K562 (cell line): Measurements from ENCODE around the gene DYNC2LI1.

Experiments used
- CHD1 ChIP-seq: fragments of 200-600 bp; sonication (generic); IDR thresholded peaks from one replicate; pipeline ENCODE4 v1.6.1; 2012; ENCODE audit warnings: mild to moderate bottlenecking, moderate library complexity, low read length, inconsistent platforms
- MIER1 ChIP-seq: fragments of 450-650 bp; IDR thresholded peaks from 2 replicates; pipeline ENCODE4 v1.6.1; 2016; ENCODE audit warnings: antibody characterized with exemption, mild to moderate bottlenecking, low read depth
- POLR2AphosphoS5 ChIP-seq: IDR thresholded peaks from 2 replicates; pipeline ENCODE4 v1.6.1; 2011; ENCODE audit warnings: mild to moderate bottlenecking, low read depth, low read length, moderate library complexity; ENCODE audit not compliant: control insufficient read depth, insufficient read depth
- POLR2H ChIP-seq: IDR thresholded peaks from 2 replicates; pipeline ENCODE4 v1.6.1; 2016; ENCODE audit warnings: missing genetic modification characterization, low read depth, mild to moderate bottlenecking, control low read depth, missing compliant biosample characterization, moderate library complexity
- SLC30A9 ChIP-seq: fragments of 250-450 bp; sonication (Bioruptor Pico); IDR thresholded peaks from 2 replicates; pipeline ENCODE4 v1.8.0; 2022; ENCODE audit warnings: mild to moderate bottlenecking, moderate library complexity
- SMAD4 ChIP-seq: fragments of 250-450 bp; sonication (Bioruptor Pico); conservative IDR thresholded peaks from 2 replicates; pipeline ENCODE4 v1.8.0; 2021; ENCODE audit warnings: inconsistent platforms, mild to moderate bottlenecking, moderate library complexity
- TCF7 ChIP-seq: sonication (generic); IDR thresholded peaks from 2 replicates; pipeline ENCODE4 v1.6.1; 2016; ENCODE audit warnings: antibody characterized with exemption, borderline replicate concordance
- TEAD4 ChIP-seq, 2 experiments: sonication (generic) in 1 of 2; formaldehyde crosslinking in 1 of 2; IDR thresholded peaks; 2 replicates each; pipeline versions ENCODE4 v1.6.1 to v1.8.0; 2012 to 2022; ENCODE audit warnings: borderline replicate concordance in 1 of 2, inconsistent platforms in 1 of 2, low read length in 1 of 2, mild to moderate bottlenecking in 1 of 2, missing genetic modification reagents in 1 of 2
- ZNF644 ChIP-seq: fragments of 200-800 bp; sonication (Bioruptor generic); IDR thresholded peaks from 2 replicates; pipeline ENCODE4 v1.6.1; 2016; ENCODE audit warnings: low read depth, missing genetic modification characterization, missing compliant biosample characterization
- TF ChIP-seq, protein P1 (sequence below): fragments of 450-650 bp; formaldehyde crosslinking; IDR thresholded peaks from 2 replicates; pipeline ENCODE4 v1.4.0; 2022; ENCODE audit warnings: mild to moderate bottlenecking, moderate library complexity
- TF ChIP-seq, protein P2 (sequence below), 3 experiments: IDR thresholded peaks in 2 of 3; conservative IDR thresholded peaks in 1 of 3; 2 replicates each; pipeline ENCODE4 v1.5.1; 2011 to 2012; ENCODE audit warnings: low read length in 3 of 3, mild to moderate bottlenecking in 3 of 3, control low read depth in 2 of 3, improper control_type of control experiment in 1 of 3, inconsistent platforms in 1 of 3, low read depth in 1 of 3, mixed read lengths in 1 of 3, moderate library complexity in 1 of 3; ENCODE audit not compliant: insufficient read depth in 2 of 3
- TF ChIP-seq, protein P3 (sequence below): sonication (generic); formaldehyde crosslinking; IDR thresholded peaks from 2 replicates; pipeline ENCODE4 v1.8.1; 2023; ENCODE audit warnings: mild to moderate bottlenecking, missing genetic modification reagents, moderate library complexity

DNA sequence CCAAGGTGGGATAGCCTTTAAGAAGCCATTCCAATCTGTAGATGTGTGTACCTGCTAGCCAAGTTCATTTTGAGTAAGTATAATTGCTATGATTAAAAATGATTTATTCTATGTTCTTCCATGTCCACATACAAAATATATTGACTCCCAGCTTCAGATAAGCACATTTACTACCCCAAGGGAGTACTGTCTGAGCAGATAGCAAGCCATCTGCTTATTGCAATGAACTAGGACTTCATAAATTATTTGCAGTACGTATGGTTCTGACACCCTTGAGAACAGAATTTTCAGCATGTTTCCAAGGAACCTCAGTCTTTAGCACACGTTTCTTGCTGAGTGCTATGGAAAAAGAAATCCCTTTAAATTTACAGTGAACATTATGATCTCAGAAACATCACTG, 36.6 kb downstream of the DYNC2LI1 start:
- TF ChIP-seq SLC30A9 (CRISPR knock-in tag) (no peak), POLR2H (tag) (no peak), TCF7 (no peak), SMAD4 (CRISPR knock-in tag) (no peak), TEAD4 (IDR thresholded peaks at IDR 0.05; ENCODE audit: low read length) (peak; percentile 65), TEAD4 (CRISPR knock-in tag; IDR thresholded peaks at IDR 0.05; ENCODE audit: borderline replicate concordance) (no peak), CHD1 (no peak), POLR2AphosphoS5 (0 out of 2 replicates have a peak, but pooled peaks have one; percentile 30), MIER1 (no peak), ZNF644 (tag) (no peak)
- TF ChIP-seq, protein P1, sequence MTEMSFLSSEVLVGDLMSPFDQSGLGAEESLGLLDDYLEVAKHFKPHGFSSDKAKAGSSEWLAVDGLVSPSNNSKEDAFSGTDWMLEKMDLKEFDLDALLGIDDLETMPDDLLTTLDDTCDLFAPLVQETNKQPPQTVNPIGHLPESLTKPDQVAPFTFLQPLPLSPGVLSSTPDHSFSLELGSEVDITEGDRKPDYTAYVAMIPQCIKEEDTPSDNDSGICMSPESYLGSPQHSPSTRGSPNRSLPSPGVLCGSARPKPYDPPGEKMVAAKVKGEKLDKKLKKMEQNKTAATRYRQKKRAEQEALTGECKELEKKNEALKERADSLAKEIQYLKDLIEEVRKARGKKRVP (CRISPR knock-in tag): no peak
- TF ChIP-seq, protein P2, sequence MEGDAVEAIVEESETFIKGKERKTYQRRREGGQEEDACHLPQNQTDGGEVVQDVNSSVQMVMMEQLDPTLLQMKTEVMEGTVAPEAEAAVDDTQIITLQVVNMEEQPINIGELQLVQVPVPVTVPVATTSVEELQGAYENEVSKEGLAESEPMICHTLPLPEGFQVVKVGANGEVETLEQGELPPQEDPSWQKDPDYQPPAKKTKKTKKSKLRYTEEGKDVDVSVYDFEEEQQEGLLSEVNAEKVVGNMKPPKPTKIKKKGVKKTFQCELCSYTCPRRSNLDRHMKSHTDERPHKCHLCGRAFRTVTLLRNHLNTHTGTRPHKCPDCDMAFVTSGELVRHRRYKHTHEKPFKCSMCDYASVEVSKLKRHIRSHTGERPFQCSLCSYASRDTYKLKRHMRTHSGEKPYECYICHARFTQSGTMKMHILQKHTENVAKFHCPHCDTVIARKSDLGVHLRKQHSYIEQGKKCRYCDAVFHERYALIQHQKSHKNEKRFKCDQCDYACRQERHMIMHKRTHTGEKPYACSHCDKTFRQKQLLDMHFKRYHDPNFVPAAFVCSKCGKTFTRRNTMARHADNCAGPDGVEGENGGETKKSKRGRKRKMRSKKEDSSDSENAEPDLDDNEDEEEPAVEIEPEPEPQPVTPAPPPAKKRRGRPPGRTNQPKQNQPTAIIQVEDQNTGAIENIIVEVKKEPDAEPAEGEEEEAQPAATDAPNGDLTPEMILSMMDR (IDR thresholded peaks at IDR 0.05 in 2 of 3, conservative IDR thresholded peaks at IDR 0.05 in 1 of 3; ENCODE audit: insufficient read depth in 2 of 3, low read depth in 1 of 3, low read length in 3 of 3): no peak
- TF ChIP-seq, protein P3, sequence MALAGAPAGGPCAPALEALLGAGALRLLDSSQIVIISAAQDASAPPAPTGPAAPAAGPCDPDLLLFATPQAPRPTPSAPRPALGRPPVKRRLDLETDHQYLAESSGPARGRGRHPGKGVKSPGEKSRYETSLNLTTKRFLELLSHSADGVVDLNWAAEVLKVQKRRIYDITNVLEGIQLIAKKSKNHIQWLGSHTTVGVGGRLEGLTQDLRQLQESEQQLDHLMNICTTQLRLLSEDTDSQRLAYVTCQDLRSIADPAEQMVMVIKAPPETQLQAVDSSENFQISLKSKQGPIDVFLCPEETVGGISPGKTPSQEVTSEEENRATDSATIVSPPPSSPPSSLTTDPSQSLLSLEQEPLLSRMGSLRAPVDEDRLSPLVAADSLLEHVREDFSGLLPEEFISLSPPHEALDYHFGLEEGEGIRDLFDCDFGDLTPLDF (CRISPR knock-in tag): no peak
